DOHH2 (cell line): ENCODE data around the gene DHRS13.

Experiments used
- H3F3A ChIP-seq: fragments of 200-600 bp; sonication (generic), shearing (Covaris generic); 2 replicates; pipeline ENCODE4 v1.6.0; 2016; ENCODE audit warnings: antibody characterized with exemption, mild to moderate bottlenecking; ENCODE audit not compliant: control insufficient read depth, insufficient read depth
- H3K27ac ChIP-seq: fragments of 200-600 bp; sonication (generic); 2 replicates; pipeline ENCODE4 v1.5.1; 2014; ENCODE audit warnings: low read depth, mild to moderate bottlenecking, low read length, moderate library complexity
- H3K27me3 ChIP-seq: fragments of 200-600 bp; sonication (generic); 2 replicates; pipeline ENCODE4 v1.6.1; 2014; ENCODE audit warnings: mild to moderate bottlenecking, low read length, mixed read lengths; ENCODE audit not compliant: control insufficient read depth
- H3K36me3 ChIP-seq: fragments of 200-600 bp; sonication (generic); 2 replicates; pipeline ENCODE4 v1.6.1; 2014; ENCODE audit warnings: mild to moderate bottlenecking, low read length, moderate library complexity, mixed read lengths; ENCODE audit not compliant: control insufficient read depth
- H3K4me1 ChIP-seq: fragments of 200-600 bp; sonication (generic); 2 replicates; pipeline ENCODE4 v1.6.1; 2014; ENCODE audit warnings: mild to moderate bottlenecking, low read length, mixed read lengths; ENCODE audit not compliant: control insufficient read depth
- H3K4me2 ChIP-seq: fragments of 200-600 bp; sonication (generic); 2 replicates; pipeline ENCODE4 v1.6.0; 2014; ENCODE audit warnings: mild to moderate bottlenecking, low read length, moderate library complexity
- H3K4me3 ChIP-seq: fragments of 200-600 bp; sonication (generic); 2 replicates; pipeline ENCODE4 v1.5.1; 2014; ENCODE audit warnings: mild to moderate bottlenecking, low read length, mixed read lengths
- H3K79me2 ChIP-seq: fragments of 200-600 bp; sonication (generic); 2 replicates; pipeline ENCODE4 v1.6.1; 2014; ENCODE audit warnings: mild to moderate bottlenecking, low read length, mixed read lengths; ENCODE audit not compliant: control insufficient read depth
- H3K9me2 ChIP-seq: fragments of 200-600 bp; sonication (generic); replicated peaks from 2 replicates; pipeline ENCODE4 v1.6.1; 2014; ENCODE audit warnings: mild to moderate bottlenecking, low read length, mixed read lengths; ENCODE audit not compliant: control insufficient read depth
- H3K9me3 ChIP-seq: fragments of 200-600 bp; sonication (generic); 2 replicates; pipeline ENCODE4 v1.6.1; 2014; ENCODE audit warnings: antibody characterized with exemption, low read length, mixed read lengths; ENCODE audit not compliant: control insufficient read depth, insufficient read depth
- H4K20me1 ChIP-seq: fragments of 200-600 bp; sonication (generic); 2 replicates; pipeline ENCODE4 v1.6.0; 2014; ENCODE audit warnings: low read depth, mild to moderate bottlenecking, antibody characterized with exemption, low read length, moderate library complexity; ENCODE audit not compliant: control insufficient read depth, insufficient read depth
- EZH2phosphoT487 ChIP-seq: fragments of 200-600 bp; sonication (generic); IDR thresholded peaks from 2 replicates; pipeline ENCODE4 v1.6.1; 2017; ENCODE audit warnings: borderline replicate concordance, mild to moderate bottlenecking, antibody characterized with exemption, low read length, moderate library complexity, mixed read lengths
- TF ChIP-seq, protein P1 (sequence below): fragments of 200-600 bp; sonication (generic); IDR thresholded peaks from one replicate; pipeline ENCODE4 v1.5.1; 2014; ENCODE audit warnings: antibody characterized with exemption, mild to moderate bottlenecking, low read depth, low read length; ENCODE audit not compliant: poor library complexity, severe bottlenecking

DHRS13 gene

DNA sequence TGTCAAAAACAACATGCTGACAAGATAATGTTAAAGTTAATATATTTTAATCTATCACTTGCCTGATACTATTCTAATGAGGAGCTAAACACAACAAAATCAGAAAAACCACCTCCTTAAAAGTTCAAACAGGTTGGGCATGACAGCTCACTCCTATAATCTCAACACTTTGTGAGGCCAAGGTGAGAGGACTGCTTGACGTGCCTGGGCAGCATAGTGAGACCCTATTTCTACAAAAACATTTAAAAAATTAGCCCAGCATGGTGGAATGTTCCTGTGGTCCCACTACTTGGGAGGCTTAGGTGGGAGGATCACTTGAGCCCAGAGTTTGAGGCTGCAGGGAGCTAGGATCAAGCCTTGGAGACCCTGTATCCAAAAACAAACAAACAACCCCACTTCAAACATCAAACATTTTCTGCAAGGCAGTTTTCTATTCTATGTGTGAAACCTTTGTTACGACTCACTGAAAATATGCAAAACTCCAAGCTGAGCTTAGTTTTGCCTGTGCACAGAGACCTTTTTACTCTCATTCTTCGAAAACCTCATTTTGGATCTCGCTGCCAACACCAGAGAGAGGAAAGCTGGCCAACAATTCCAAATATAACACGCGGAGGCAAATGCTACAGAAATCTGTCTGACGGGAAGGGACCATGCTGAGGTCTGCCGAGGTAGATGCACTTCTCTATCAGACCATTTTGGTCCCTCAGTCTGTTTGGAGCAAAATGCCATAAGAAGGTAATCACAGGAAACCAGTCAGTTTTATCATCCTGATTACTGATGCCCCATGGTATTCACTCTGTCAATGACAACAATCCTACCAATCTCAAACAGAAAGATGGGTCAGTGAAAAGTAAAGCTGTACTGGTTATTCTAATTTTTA is 42.2 kb upstream of the DHRS13 start:
- peak overlapping the region; percentile 7; the same call in 1 of the 2 replicates for H3K4me3 ChIP-seq

DNA sequence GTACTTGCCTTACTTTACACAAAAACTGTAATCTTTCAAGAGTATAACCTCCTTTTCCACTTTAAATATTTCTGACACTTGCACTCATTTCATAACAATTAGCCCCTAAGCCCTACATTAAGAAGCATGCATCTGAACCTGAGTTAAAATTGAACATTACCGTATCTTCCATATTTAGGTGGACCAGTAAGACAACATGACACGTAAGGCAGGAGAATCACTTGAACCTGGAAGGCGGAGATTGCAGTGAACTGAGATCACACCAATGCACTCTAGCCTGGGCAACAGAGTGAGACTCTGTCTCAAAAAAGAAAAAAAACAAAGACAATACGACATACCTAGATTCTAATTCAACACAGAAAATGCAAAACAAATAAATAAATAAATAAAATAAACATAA is 41.5 kb upstream of the DHRS13 start:
- Histone ChIP-seq H3K36me3 (peaks cover 91% of the 10 kb centered on the region), H3K4me2 (no peak overlapping the region), H3K27ac (no peak overlapping the region), H3K9me3 (no peaks in the 10 kb centered on the region), H3K9me2 (no peaks in the 10 kb centered on the region), H4K20me1 (peaks cover 27% of the 10 kb centered on the region), H3K27me3 (no peaks in the 10 kb centered on the region), H3K4me3 (no peak overlapping the region), H3K4me1 (peaks cover 43% of the 10 kb centered on the region), H3F3A (0 out of 2 replicates have a peak, but pooled peaks cover 3% of the 10 kb centered on the region), H3K79me2 (peaks cover 100% of the 10 kb centered on the region)
- no peak for TF ChIP-seq EZH2phosphoT487
- TF ChIP-seq, protein P1, sequence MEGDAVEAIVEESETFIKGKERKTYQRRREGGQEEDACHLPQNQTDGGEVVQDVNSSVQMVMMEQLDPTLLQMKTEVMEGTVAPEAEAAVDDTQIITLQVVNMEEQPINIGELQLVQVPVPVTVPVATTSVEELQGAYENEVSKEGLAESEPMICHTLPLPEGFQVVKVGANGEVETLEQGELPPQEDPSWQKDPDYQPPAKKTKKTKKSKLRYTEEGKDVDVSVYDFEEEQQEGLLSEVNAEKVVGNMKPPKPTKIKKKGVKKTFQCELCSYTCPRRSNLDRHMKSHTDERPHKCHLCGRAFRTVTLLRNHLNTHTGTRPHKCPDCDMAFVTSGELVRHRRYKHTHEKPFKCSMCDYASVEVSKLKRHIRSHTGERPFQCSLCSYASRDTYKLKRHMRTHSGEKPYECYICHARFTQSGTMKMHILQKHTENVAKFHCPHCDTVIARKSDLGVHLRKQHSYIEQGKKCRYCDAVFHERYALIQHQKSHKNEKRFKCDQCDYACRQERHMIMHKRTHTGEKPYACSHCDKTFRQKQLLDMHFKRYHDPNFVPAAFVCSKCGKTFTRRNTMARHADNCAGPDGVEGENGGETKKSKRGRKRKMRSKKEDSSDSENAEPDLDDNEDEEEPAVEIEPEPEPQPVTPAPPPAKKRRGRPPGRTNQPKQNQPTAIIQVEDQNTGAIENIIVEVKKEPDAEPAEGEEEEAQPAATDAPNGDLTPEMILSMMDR, result no peak

More for the DNA sequence above, 42.2 kb upstream of the DHRS13 start:
- Histone ChIP-seq H4K20me1 (peaks cover 27% of the 10 kb centered on the region), H3K79me2 (peaks cover 100% of the 10 kb centered on the region), H3K9me2 (no peaks in the 10 kb centered on the region), H3K27ac (no peak overlapping the region), H3F3A (0 out of 2 replicates have a peak, but pooled peaks cover 3% of the 10 kb centered on the region), H3K36me3 (peaks cover 91% of the 10 kb centered on the region), H3K4me2 (peak overlapping the region; percentile 42), H3K4me1 (peaks cover 43% of the 10 kb centered on the region), H3K9me3 (no peaks in the 10 kb centered on the region), H3K27me3 (no peaks in the 10 kb centered on the region)
- no peak for TF ChIP-seq EZH2phosphoT487
- TF ChIP-seq, protein P1, result no peak

DNA sequence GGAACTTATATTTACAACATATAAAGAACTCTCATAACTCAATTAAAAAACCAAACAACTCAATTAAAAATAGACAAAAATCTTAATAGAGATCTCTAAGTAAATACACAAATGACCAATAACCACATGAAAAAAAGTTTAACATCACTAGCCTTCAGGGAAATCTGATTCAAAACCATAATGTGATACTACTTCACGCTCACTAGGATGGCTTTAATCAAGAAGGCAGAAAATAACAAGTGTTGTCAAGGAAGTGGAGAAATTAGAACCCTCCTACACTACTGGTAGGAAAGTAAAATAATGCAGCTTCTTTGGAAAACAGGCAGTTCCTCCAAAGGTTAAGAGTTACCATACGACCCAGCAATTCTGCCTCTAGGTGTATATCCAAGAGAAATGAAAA is 40.0 kb upstream of the DHRS13 start:
- H3F3A ChIP-seq, result 0 out of 2 replicates have a peak, but pooled peaks cover 3% of the 10 kb centered on the region
- H3K4me3 ChIP-seq, result no peak overlapping the region
- H4K20me1 ChIP-seq, result peaks cover 16% of the 10 kb centered on the region; the same call in 1 of the 2 replicates
- H3K36me3 ChIP-seq, result peaks cover 88% of the 10 kb centered on the region
- H3K79me2 ChIP-seq, result peaks cover 100% of the 10 kb centered on the region
- H3K4me2 ChIP-seq, result no peak overlapping the region
- no peaks in the 10 kb centered on the region for H3K27me3 ChIP-seq
- TF ChIP-seq, protein P1, result no peak
- TF ChIP-seq EZH2phosphoT487, result no peak
- no peaks in the 10 kb centered on the region for H3K9me2 ChIP-seq
- peaks cover 32% of the 10 kb centered on the region for H3K4me1 ChIP-seq
- no peak overlapping the region for H3K27ac ChIP-seq
- H3K9me3 ChIP-seq, result no peaks in the 10 kb centered on the region
